Thyroid gland (tissue), 4 donors: ENCODE data around the gene EVA1B.

Experiments
- CTCF ChIP-seq, 6 experiments: fragments of 200-600 bp in 3 of 6; fragments of 450-650 bp in 3 of 6; sonication (generic) in 3 of 6; IDR thresholded peaks; one replicate each; pipeline ENCODE4 v1.5.1; 2016 to 2019; ENCODE audit warnings: antibody characterized with exemption in 6 of 6, mild to moderate bottlenecking in 2 of 6, inconsistent platforms in 1 of 6, moderate library complexity in 1 of 6
- POLR2A ChIP-seq, 2 donors: fragments of 450-650 bp; IDR thresholded peaks; one replicate each; pipeline ENCODE4 v1.6.1; 2017; ENCODE audit warnings: antibody characterized with exemption in 2 of 2, mild to moderate bottlenecking in 2 of 2, moderate library complexity in 1 of 2

GRCh38 chr1:36301220-36301619, 22.2 kb downstream of the EVA1B start:
- TF ChIP-seq CTCF (IDR thresholded peaks at IDR 0.05) (no peak), POLR2A (IDR thresholded peaks at IDR 0.05) (no peak)
